Osteocyte (in vitro differentiated cells): Measurements from ENCODE around the gene NPHP3. TPM values are rescaled to one million over a fixed set of nuclear protein-coding genes. Genes with fewer than 3 reads are reported as not detected.
A peak's percentile ranks its signal among the peaks of the same experiment; 100 is the strongest.

Source experiments
- DNase-seq: peaks from one replicate; pipeline ENCODE4 v3.0.0; 2021; ENCODE audit warnings: mixed read lengths; ENCODE audit not compliant: unreplicated experiment; ENCODE audit errors: extremely low spot score
- H3K27ac Mint-ChIP-seq: one replicate; pipeline ENCODE4 v1.8.0; 2021; ENCODE audit warnings: mild to moderate bottlenecking, mixed read lengths; ENCODE audit not compliant: unreplicated experiment
- H3K27me3 Mint-ChIP-seq: one replicate; pipeline ENCODE4 v1.8.0; 2021; ENCODE audit warnings: mixed read lengths; ENCODE audit not compliant: unreplicated experiment
- H3K36me3 Mint-ChIP-seq: one replicate; pipeline ENCODE4 v1.8.0; 2021; ENCODE audit warnings: mixed read lengths; ENCODE audit not compliant: unreplicated experiment
- H3K4me1 Mint-ChIP-seq: one replicate; pipeline ENCODE4 v1.8.0; 2021; ENCODE audit warnings: mixed read lengths; ENCODE audit not compliant: unreplicated experiment
- H3K4me3 Mint-ChIP-seq: one replicate; pipeline ENCODE4 v1.8.0; 2021; ENCODE audit warnings: mild to moderate bottlenecking, moderate library complexity, mixed read lengths; ENCODE audit not compliant: unreplicated experiment
- H3K9me3 Mint-ChIP-seq: one replicate; pipeline ENCODE4 v1.8.0; 2021; ENCODE audit warnings: mixed read lengths; ENCODE audit not compliant: unreplicated experiment
- long read RNA-seq: library from polyadenylated mRNA; unstranded; transcript quantifications from one replicate; pipeline ENCODE4 v2.0.0, GENCODE V29; 2021
- total RNA-seq: library from RNA; stranded (reverse); gene quantifications from 2 replicates; pipeline ENCODE4 v1.2.1, GENCODE V29; 2021
- TF ChIP-seq, protein P1 (sequence below): fragments of 200-600 bp; sonication (generic); IDR thresholded peaks from 2 replicates; pipeline ENCODE4 v1.5.0; 2021; ENCODE audit warnings: antibody characterized with exemption, mild to moderate bottlenecking, moderate library complexity

Gene NPHP3, protein sequence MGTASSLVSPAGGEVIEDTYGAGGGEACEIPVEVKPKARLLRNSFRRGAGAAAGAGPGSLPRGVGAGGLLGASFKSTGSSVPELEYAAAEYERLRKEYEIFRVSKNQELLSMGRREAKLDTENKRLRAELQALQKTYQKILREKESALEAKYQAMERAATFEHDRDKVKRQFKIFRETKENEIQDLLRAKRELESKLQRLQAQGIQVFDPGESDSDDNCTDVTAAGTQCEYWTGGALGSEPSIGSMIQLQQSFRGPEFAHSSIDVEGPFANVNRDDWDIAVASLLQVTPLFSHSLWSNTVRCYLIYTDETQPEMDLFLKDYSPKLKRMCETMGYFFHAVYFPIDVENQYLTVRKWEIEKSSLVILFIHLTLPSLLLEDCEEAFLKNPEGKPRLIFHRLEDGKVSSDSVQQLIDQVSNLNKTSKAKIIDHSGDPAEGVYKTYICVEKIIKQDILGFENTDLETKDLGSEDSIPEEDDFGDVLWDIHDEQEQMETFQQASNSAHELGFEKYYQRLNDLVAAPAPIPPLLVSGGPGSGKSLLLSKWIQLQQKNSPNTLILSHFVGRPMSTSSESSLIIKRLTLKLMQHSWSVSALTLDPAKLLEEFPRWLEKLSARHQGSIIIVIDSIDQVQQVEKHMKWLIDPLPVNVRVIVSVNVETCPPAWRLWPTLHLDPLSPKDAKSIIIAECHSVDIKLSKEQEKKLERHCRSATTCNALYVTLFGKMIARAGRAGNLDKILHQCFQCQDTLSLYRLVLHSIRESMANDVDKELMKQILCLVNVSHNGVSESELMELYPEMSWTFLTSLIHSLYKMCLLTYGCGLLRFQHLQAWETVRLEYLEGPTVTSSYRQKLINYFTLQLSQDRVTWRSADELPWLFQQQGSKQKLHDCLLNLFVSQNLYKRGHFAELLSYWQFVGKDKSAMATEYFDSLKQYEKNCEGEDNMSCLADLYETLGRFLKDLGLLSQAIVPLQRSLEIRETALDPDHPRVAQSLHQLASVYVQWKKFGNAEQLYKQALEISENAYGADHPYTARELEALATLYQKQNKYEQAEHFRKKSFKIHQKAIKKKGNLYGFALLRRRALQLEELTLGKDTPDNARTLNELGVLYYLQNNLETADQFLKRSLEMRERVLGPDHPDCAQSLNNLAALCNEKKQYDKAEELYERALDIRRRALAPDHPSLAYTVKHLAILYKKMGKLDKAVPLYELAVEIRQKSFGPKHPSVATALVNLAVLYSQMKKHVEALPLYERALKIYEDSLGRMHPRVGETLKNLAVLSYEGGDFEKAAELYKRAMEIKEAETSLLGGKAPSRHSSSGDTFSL (N-terminal part only)
- total RNA-seq = 26.4 and 27.2 TPM in 2 replicates
- long read RNA-seq, full-length matches to known transcripts = 1 of 8 reads
- long read RNA-seq, partial matches to known transcripts = 6 of 8 reads
- long read RNA-seq, other reads (novel, unspliced or antisense) = 1 of 8 reads

- DNase-seq = peak; percentile 99
Measured at GRCh38 chr3:132722165-132723023, at the start of gene NPHP3. Gene NPHP3 (minus strand): TSS chr3:132722409. CDS start chr3:132722355, 54 bp downstream.

DNA sequence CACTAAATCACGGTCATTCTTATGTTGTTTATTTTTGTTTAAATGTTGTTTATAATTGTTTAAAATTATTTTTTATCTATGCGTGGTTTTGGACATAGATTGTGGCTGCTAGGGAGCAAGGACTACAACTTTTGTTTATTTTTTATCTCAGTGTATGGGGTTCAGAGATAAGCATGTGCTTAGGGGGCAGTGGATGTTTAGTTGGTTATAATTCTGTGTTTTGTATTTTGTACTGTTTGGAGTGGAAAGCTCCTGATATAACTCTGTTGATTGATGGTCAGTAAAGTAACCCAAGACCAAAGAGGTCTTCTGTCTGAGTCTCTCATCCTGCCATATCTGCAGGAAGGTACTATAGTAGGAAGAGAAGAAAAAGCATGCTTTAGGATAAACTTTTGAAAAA, 36.5 kb upstream of the NPHP3 start:
- TF ChIP-seq, protein P1, sequence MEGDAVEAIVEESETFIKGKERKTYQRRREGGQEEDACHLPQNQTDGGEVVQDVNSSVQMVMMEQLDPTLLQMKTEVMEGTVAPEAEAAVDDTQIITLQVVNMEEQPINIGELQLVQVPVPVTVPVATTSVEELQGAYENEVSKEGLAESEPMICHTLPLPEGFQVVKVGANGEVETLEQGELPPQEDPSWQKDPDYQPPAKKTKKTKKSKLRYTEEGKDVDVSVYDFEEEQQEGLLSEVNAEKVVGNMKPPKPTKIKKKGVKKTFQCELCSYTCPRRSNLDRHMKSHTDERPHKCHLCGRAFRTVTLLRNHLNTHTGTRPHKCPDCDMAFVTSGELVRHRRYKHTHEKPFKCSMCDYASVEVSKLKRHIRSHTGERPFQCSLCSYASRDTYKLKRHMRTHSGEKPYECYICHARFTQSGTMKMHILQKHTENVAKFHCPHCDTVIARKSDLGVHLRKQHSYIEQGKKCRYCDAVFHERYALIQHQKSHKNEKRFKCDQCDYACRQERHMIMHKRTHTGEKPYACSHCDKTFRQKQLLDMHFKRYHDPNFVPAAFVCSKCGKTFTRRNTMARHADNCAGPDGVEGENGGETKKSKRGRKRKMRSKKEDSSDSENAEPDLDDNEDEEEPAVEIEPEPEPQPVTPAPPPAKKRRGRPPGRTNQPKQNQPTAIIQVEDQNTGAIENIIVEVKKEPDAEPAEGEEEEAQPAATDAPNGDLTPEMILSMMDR = no peak
- Mint-ChIP-seq H3K4me3 (no peak overlapping the region), H3K9me3 (no peaks in the 10 kb centered on the region), H3K27ac (no peak overlapping the region), H3K36me3 (no peaks in the 10 kb centered on the region), H3K4me1 (no peaks in the 10 kb centered on the region), H3K27me3 (peaks cover 9% of the 10 kb centered on the region)
- no peak for DNase-seq

More at GRCh38 chr3:132722165-132723023, at the start of gene NPHP3:
- Mint-ChIP-seq H3K27ac (peak within 1 kb of the TSS; percentile 96), H3K9me3 (no peaks in the 10 kb centered on the region), H3K4me3 (peak within 1 kb of the TSS; percentile 94), H3K4me1 (peaks cover 44% of the 10 kb centered on the region), H3K36me3 (peaks cover 12% of the 10 kb centered on the region), H3K27me3 (no peaks in the 10 kb centered on the region)
- TF ChIP-seq, protein P1 = peak; percentile 20

DNA sequence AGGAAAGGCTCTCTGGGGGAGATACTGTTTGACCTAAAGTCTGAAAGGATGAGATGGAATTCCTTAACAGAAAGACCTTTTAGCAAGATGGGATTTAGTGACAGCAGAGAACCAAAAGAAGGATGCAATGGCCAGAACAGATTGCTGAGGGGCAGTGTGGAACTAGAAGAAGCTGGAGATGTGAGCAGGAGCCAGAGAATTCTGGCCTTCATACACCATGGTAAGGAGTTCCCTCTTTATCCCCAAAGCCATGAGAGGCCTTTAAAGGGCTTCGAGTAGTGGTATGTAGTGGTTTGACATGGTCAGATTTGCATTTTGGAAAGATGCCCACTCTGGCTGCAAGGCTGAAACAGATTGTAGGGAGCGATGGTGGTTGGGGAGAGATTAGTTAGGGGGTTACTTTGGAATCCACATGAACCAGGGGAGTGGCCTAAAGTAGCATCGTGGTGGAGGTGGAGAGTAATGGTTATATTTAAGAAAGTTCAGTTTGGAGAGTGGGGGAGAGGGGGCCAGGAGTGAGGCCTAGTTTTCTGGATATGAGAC, 34.0 kb upstream of the NPHP3 start:
- no peaks in the 10 kb centered on the region for H3K9me3 Mint-ChIP-seq
- H3K36me3 Mint-ChIP-seq = no peaks in the 10 kb centered on the region
- H3K27me3 Mint-ChIP-seq = peaks cover 25% of the 10 kb centered on the region
- TF ChIP-seq, protein P1 = no peak
- H3K27ac Mint-ChIP-seq = no peak overlapping the region
- no peak overlapping the region for H3K4me3 Mint-ChIP-seq
- DNase-seq = no peak
- no peaks in the 10 kb centered on the region for H3K4me1 Mint-ChIP-seq

DNA sequence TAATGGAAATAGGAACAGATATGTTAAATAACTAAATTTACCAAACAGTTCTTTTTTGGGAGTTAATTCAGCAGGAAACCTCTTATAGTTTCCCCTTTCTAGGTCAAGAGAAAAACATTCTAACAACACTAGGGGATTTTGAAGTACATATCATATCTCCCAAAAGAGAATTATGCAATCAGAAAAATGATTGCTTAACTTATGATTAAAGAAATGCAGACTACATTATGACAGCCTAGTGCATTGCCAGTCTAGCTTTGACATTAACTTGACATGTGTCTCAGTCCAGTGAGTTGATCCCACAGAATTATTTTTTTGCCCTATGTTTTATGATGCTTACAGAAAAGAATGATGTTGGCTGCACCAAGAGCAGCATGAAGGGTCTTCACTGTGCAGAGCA, 31.7 kb upstream of the NPHP3 start:
- Mint-ChIP-seq H3K27ac (no peak overlapping the region), H3K4me3 (no peak overlapping the region), H3K36me3 (no peaks in the 10 kb centered on the region), H3K27me3 (peaks cover 28% of the 10 kb centered on the region), H3K4me1 (no peaks in the 10 kb centered on the region), H3K9me3 (no peaks in the 10 kb centered on the region)
- no peak for DNase-seq
- TF ChIP-seq, protein P1 = no peak
